HG03108 (cell line): ENCODE data around the gene PTH2.
"Not testable (repeated sequence)": the region's sequence is repeated elsewhere in the genome, so short reads cannot be mapped to it uniquely, and the experiment has no call there.

Experiments
- ATAC-seq: cut with Tn5 transposase; IDR thresholded peaks from one replicate; pipeline ENCODE4 v1.9.1; 2021; ENCODE audit warnings: moderate library complexity; ENCODE audit not compliant: unreplicated experiment

PTH2 gene

GRCh38 chr19:49390131-49390928, 32.9 kb downstream of the PTH2 start:
- no peak for ATAC-seq

- no peak for ATAC-seq
These were observed 33.8 kb downstream of the PTH2 start for GRCh38 chr19:49389406-49389805.

DNA sequence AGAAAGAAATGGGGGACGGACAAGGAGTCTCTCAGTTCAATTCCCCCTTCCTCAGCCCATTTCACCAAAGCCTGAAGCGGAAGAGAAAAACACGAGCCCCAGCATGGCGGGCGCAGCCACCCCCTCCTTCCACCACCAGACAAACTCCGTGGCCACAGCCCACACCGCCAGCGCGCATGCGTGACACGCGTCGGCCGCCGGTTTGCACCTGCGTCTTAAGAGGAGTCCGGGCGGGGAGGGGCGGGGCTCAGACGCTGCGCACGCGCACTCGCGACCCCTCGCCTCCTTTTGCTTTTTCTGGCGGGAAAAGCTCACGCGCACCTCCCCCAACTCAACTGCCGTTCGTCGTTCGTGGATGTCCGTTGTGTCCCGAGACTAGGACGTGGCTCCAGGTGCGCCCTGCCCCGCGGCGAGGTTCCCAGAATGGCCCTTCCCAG, 35.3 kb downstream of the PTH2 start, which contains the start of gene KASH5:
TSS of gene KASH5 (plus strand) at position 314 of the 437 bp plus-strand sequence. CDS start 2,635 bp downstream, outside the sequence.
- ATAC-seq: no peak

GRCh38 chr19:49383599-49383998, 39.6 kb downstream of the PTH2 start:
- ATAC-seq: no peak

- ATAC-seq: no peak
These were observed 40.6 kb downstream of the PTH2 start for GRCh38 chr19:49382639-49383038.

- ATAC-seq: no peak
These were observed 42.9 kb downstream of the PTH2 start for GRCh38 chr19:49380391-49380790.

DNA sequence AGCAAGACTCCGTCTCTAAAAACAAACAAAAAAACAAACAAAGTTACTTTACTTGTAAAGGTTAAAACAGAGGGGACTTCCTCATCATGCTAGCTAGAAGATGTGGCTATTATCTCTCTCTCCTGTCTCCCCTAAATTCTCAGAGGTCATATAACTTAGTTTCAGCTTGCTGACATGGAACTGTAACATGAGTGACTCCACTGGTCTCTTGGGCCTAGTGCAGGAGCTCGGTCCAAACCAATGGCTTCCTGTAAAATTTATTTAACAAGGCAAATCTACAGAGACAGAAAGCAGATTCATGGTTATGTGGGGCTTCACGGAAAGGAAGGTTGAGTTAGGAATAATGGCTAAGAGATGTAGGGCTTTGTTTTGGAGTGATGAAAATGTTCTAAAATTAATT, 44.7 kb downstream of the PTH2 start:
- ATAC-seq: no peak

GRCh38 chr19:49374665-49375434, 48.4 kb downstream of the PTH2 start:
- no peak for ATAC-seq

GRCh38 chr19:49373174-49373573, 50.1 kb downstream of the PTH2 start:
- ATAC-seq: not testable (repeated sequence)
